Measurements from ENCODE around the gene TFAP2A.

TFAP2A gene

DNA sequence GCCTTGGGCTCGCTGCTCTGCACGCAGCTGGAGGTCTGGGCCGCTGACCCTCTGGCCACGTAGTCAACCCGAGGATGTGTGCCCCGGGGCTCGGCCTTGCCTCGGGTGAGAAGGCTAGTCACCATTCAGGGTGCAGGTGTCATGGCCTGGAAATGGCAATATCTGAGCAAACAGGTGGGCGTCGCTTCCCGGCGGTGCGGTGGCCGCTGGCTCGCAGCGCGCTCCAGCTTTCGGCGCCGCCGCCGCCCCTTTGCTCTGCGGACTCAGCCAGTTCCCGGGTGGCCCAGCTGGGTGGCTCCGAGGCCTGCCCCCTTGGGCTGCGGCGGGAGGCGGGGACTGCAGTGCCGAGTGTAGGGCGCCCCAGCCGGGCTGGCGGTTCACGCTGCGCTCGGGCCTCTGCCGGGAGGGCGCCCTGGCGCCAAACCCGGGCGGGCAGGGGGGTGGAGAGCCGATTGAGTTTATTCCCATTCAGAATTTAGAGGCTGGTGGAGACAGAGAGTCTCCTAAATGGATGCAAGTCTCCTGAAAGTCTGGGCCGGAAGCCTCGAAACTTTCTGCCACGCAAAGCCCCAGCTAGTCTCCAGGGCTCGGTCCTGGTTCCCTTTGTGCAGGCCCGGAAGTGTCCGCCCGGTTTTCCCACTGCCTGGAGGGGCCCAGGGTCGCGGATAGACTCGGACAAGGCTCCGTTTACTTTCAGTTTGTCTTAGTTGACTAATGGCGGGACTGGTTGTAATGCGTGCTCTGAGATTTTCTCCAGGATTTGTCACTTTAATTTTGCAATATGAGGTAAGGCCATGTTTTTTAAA, 11.3 kb upstream of the TFAP2A start:
- DNase-seq: no peak

DNA sequence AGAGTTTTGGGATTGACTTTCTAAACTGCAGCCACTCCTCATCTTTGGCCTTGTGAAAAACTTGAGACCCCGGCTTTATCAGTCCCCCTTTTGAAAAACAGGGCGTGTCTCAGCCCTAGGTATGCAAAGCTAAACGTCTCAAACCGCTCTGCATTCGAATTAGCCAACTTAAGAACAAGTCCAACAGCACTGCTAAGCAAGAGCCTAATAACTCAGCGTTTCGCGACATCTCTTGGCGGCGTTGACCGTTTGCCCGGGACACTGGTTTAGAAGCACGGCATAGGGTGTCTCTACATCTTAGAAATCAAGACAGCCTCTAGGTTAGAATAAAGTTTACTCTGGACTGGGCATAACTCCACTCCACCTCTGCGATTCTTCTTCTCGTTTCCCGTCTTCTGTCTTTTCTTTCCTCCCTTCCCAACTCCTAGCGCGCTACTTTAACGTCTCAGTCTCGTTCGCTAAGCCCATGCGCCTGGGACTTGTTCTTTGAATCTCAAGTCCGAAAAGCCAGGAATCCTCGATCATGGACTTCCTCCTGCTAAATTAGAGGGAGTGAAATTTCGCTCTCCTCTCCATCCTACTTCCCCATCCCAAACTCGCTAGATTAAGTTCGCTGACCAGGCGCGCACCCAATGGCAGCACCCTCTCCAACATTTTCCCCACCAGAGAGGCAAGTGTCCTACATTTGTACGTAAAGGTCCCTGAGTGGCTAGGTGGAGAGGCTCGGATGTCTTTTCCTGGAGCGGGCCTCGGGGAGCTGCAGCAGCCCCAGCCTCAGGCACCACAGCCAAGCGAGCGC, 10.5 kb upstream of the TFAP2A start:
- no peak for DNase-seq

DNA sequence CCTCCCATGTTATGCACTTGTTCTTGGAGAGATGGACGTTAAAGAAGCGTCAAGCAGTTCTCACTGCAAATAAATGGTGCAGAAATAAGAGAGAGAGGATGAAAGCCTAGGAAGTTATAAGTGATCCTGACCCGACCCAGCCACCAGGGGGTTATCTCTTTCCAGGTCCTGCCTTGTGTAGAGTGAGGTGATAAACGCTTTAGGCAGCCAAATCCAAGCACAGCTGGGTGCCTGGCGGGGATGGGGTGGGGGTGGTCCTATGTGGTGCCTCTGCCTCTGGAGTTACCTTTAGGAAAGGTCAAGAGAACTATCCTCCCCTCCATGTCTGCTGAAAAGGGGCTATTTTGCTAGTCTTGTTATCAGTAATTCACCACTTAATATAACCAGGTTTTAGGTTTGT, 9.2 kb upstream of the TFAP2A start:
- no peak for DNase-seq

GRCh38 chr6:10422737-10423034, 7.8 kb upstream of the TFAP2A start:
- DNase-seq: no peak

DNA sequence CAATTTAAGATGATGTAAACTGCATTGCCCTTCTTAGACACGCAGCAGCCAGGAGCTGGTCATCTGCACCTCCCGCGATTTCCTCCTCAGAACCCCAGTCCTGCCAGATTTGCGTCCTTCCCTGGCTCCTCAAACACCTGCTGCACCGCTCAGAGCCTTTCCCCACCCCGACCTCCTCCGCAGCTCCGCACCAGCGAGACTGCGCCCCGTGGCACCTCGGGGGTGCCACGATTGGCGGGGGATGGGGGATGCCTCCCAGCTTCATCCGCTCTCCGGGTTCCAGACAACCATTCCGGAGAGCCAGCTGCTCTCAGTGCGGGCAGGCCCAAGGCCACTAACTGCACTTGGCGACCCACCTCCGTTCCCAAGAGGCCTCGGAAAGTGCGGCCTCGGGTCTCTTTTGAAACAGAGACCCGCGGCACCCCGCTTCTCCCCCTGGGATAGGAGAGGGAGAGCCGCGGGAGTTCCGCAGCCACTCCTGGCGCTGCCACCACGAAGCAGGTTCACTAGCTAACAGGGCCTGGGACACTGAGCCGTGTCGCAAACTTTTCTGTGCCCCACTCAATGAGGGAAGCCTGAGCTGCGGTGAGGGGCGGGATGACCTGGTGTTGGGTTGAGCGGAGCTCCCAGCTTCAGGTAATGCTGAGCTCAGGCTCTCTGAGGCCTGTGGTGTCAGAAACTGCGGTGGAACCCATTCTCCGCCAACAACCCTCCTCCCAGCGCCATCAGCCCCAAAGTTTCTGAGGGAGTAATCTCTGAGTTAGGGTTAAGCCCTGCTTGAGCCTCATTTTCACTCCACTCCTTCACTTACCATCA, 7.3 kb upstream of the TFAP2A start:
- no peak for DNase-seq

DNA sequence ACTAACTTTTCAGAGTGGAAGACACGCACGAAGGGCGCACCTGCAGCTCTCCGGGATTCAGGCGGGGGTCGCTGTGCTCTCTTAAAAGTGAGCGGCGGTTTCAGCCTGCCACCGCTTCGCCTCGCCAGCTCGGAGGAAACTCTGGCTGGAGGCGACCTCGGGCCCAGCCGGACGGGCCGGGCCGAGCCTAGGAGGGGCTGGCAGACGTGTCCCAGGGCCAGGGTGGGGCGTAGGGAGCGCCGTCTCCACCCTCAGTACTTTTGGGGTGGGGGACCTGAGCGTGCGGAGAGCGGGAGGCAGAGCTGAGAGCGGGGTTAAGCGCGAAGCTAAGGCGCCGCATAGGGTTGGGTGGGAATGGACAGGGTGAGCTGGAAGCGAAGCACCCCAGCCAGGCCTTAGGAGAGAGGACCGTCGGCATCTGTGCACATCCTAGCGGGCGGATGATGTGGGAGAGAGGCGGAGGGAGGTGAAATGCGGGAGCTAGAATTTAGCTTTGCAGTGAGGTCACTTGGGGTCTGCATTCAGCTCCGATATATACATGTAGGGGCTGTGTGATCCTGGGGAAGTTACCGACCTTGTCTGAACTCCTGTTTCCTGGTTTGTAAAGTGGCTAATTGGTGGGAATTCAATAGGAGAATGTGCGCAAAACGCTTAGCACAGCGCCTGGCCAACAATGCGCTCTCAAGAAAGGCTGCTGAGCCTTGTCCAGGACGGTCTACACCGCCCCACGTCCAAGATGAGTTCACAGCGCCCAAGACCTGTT, 6.5 kb upstream of the TFAP2A start:
- no peak for DNase-seq

GRCh38 chr6:10420546-10421157, 5.8 kb upstream of the TFAP2A start:
- DNase-seq: no peak

DNA sequence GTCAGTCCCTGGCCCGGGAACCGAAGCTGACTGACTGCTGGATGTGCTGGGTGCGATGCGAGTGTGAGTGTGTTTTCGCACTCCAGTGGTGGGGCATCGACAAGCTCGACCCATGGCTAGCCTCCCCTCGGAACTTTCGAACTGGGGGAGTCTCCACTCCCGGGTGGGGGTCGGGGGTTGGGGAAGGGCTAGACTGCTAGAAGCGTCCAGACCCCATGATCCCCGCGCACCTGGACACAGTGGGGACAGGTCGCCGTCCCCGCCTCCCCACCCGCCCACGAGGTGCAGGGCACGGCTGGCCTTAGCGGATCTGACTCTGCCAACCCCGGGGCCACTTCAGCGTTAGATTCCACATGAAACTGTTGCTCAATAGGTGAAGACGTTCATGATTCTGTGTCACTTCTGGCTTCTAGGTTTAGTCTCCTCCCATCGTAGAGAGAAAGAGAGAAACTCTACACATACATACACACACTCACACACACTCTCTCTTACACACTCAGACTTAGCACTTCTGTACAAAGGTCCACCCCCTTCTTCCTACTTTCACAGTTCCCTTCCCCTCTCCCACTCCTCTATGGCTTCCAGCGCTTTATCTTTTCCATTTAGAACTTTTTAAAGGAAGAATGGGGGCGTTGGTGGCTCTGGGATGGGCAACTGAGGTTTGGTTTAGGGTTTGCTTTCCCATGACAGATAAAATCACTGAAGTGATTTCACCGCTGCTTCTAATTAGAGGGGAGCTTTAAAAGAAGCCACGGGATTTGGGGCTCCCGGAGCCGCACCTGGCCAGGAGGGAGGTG, 5.1 kb upstream of the TFAP2A start:
- no peak for DNase-seq

- DNase-seq: no peak
Measured at GRCh38 chr6:10418862-10419748, 4.2 kb upstream of the TFAP2A start.

DNA sequence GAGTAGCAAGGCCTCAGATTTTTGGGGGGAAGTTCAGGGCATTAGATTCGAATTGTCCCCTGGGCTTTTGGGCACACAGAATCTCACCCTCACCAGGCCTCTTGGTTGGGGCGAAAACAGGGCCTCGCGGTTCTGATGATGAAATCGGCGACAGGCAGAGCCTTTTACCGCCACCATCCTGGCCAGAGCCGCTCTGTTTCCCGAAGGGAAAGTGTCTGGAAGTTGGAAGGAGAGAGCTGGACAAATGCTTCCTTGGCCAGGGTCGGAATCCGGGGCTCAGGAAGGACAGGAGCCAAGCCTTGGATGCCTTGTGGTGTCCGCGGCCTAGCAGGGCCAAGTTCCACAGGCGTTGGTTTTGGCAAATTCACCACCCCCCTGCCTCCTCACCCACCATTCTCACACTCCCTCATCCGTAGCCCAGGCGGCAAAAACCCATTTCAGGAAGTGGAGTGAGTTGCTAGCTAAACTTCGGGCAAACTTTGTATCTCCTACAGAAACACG, 3.5 kb upstream of the TFAP2A start:
- no peak for DNase-seq

DNA sequence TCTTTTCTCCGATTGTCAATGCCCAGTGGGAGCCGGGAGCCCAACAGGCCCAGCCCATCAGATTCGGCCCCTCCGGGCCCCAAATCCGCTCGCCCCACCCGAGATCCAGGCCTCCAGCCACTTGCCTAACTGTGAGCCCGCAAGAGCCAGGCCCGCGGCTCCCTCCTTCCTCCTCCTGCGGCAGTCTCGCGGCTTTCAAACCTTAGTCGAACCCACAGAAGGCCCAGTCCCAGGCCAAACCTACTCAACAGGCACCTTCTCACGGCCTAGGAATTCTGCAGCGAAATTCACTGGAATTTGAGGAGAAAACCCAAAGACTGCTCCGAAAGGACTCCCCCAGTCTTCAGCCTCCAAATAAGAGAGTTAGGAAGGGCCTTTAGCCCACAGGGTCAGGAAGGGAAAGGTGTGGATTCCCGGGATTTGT, 2.8 kb upstream of the TFAP2A start:
- DNase-seq: no peak

DNA sequence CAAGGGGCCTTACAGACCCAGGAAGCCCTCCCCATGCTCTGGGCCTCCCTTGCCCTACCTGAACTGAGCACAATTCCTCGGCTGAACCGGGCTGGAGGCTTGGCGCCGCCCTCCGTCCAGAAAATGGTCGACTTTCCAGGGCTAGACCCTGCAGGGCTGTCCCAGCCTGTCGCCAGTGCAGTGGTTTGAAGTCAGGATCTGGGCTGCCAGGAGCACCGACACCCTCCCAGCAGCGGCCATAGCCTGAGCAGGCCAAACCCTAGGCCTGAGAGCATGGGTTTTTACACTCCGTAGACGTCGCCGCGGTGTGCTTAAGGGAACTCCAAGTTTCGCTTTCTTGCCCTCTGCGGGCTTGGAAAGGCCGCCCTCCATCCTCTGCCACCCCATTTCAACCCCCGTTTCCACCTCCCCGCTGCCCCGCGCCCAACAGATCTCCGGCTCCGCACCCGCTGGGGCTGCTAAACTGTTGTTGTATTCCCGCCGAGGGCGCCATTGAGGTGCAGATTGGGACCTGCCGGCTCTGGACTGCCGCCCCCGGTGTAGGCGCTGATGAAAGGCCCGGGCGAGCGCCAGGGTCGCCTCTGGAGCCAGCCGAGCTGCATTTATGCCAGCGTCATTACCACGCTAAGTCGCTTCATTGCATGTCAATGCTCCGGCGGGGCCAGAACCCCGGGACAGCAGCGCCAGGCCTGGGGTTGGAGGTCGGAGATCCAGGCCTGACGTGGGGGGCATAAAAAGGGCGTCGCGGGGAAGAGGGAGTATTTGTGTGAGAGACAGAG, 2.2 kb upstream of the TFAP2A start:
- DNase-seq: no peak

- DNase-seq: no peak
Measured at GRCh38 chr6:10416516-10416862, 1.6 kb upstream of the TFAP2A start.

DNA sequence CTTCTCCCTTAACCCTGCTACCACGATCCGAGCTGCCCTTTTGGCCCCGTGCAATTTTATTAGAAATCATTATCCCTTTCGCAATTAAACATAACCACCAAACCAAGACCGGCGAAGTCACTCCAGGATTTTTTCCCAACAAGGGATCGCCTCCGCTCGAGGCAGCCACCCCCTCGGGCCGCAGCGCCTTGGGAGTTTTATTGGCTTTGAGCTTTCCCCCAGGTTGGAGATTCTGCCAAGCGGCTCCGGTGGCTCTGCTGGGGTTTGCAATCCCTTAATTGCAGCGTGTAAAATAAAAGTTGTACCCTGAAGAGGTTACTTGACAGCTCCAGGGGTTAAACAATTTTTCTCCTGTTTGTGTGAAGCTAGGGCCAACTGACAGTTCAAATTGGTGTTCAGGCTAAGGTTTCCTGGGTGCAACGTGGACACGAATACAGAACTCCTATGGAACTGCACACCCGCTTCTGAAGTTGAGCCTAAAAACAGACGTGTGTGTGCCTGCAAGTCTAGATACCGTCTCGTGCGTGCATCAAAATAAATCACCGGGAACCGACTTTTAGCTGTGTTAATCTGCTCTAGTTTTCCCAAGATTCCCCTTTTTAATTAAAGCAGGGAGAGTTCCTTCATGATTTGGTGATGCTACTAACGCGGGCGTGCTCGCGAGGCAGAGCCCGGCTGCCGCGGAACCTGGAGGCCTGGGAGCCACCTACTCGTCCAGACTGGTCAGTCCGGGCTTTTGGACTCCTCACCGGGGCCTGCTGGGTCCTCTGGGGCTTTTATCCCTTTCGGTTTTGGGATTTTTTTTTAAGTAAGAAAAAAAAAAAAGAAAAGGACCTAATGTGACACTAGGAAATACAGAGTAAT, 975 bp upstream of the TFAP2A start:
- no peak for DNase-seq

DNA sequence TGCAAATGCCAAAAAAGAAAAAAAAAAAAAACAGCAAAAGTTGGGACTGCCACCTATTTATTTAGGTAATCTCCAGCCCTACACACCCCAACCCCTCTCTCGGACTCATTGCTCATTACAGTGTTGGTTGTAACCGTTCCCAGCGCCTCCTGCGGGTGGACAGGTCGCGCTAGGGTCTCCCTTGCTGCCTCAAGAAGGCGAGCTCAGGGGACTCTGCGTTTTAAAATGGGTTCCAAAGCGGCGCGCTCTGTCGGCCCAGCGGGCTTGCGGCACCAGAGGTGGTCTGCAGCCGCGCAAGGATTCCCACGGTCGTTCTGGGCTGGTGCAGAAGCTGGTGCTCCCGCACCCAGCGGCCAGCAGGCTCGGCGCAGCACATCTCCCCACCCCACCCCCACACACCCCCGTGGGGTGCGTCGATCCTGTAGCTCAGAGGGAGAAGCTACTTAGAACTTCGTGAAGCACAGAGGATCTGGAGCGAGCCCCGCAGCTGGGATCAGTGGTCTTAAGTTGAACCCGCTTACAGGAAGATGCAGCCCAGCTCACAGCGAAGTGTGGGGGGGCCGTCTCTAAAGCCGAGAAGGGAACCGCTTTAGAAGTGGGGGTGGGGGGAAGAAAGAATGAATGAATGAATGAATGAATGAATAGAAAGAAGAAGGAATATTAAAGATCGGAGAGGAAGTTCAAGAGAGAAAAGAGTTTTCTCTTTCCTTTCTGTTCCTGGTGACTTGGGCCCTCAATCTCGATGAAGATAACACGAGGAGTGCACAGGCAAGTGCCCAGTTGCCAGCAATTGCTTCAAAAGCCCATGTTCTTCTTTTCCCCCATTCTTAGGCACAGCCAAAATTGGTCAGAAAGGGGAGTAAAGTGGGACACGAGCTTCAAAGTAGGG, 780 bp downstream of the TFAP2A start:
- no peak for DNase-seq

GRCh38 chr6:10413262-10413849, 1.5 kb downstream of the TFAP2A start:
- no peak for DNase-seq
